NCI-H526 (cell line): ENCODE results near the gene KCTD17.

ENCODE experiments used
- DNase-seq, 2 experiments: peaks; one replicate each; lab custom pipeline; 2025; lab: John Stamatoyannopoulos, UW

The KCTD17 gene

DNA sequence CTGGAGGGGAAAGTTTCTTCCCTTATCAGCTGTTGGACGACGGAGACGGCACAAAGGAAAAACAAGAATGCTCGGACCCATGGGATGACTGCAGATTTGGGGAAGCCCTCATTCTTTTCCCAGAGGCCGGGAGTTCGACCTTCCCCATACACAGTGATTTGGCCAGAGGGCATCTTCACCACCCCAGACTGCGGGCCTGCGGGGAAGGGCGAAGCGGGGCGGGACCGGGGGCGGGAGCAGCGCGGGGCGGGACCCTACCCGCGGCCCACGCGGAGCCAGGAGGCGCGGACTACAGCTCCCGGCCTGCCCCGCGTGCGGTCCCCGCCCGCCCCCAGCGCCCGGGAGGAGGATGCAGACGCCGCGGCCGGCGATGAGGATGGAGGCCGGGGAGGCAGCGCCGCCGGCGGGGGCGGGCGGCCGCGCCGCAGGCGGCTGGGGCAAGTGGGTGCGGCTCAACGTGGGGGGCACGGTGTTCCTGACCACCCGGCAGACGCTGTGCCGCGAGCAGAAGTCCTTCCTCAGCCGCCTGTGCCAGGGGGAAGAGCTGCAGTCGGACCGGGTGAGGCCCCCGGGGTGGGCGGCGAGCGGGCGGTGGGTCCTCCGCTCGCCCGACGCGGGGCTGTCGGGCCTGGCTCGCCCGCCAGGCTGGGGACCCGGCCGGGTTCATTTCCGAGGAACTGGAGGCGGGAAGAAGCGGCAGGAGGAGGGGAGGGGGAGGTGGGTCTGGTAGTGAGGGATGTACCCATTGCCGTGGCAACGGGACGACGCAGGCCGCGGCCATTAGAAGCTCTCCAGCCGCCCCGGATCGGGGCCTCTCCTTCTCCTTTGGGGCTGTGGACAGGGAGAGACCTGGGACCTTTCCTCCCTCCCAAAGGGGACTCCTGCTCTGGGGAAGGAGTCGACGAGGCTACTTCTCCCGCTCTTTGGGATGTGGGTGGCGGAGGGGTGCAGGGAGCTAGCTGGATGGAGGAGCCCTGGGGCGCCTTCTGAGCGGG lies at the start of gene KCTD17:
TSS of gene KCTD17 (plus strand) at position 352 of the 995 bp plus-strand sequence. CDS start at position 371, 19 bp downstream.
- DNase-seq = peak in 1 of 2 experiments; percentile 69

- no peak for DNase-seq
These were observed 49.7 kb upstream of the KCTD17 start for GRCh38 chr22:37001826-37002225.

DNA sequence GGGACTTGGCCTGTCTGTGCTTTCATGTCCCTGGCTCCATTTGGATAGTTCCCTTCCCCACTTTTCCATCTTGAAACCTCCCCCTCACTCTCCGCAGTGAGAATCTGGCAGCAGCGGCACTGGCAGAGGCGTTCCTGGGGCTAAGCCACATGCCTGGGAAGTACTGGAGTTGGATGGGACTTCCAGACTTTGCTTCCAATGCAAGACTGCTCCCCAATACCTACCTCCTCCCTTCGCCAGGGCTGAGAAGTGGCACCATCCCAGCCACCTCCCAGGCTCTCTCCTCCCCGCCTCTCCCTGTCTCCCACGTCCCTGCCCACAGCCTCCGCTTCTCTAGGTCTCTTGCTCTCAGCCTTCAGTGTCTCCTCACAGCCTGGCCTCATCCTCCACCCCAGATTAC lies 48.9 kb upstream of the KCTD17 start:
- no peak for DNase-seq

DNA sequence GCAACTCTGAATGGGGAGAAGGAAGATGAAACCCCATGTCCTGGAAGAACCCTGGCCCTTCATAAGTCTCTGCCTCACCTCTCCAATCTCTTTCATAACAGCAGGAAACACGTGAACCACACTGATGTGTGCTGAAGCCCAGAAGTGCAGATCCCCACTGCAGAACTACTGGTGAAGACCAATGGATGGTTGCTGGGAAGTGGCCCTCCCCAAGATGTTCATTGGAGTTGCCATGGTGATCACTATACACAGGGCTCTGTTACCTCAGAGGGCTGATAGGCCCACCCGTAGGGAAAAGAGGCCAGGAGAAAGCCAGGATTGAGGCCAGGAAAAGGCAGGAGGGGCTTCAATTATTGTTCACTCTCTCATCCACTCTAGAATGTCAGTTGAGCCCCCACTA lies 43.9 kb upstream of the KCTD17 start:
- DNase-seq = no peak

DNA sequence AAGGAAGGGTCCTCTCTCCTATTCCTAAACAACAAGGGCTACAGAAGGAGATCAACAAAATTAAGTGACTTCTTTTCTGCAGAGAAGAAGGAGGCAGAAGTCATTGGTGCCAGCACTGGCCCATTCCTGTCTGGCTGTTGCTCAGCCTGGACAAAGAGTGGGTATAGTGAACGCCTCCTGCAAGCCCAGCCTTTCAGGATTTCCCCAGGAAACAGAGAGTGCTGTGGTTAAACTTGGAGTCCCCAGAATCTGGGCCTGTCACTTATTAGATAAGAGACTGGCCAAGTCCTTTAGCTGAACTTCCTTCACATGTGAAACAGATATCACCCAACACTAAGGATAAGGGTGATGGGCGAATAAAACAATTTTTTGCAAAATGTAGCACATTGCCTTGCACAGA lies 43.2 kb upstream of the KCTD17 start:
- no peak for DNase-seq

DNA sequence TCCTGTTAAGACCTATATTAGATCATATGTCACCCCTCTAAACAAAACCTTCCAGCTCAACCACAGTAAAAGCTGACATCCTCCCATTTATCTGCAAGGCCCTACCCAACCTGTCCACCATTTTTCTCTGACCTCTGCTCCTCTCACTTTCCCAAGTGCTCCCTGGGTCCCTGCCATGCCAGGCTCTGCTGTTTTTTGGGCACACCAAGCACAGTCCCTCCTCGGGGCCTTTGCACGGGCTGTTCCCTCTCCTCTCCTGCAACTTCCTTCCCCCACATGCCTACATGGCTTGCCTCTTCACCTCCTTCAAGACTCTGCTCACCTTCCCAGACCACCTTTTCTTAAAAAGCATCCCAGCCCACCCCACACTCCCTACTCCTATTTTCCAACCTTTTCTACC lies 42.1 kb upstream of the KCTD17 start:
- no peak for DNase-seq

DNA sequence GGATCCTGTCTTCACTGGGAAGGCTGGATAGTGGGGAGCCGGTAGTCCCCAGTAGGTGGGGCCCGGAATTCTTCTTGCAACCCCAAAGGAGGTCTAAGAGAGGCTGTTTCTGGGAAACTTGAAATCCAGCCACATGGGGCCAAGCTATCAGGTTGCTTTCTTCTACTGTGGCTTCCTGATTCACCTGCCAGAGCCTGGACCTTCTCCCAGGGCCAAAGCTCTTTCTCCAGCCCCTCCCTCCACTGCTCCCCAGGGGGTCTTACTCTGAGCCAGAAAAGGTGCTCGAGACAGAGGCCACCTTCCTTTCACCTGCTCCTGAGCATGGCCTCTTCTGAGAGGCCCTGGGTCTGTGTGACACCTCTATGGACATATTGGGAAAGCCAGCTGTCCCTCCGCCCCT lies 41.4 kb upstream of the KCTD17 start:
- DNase-seq = no peak

GRCh38 chr22:37010976-37011375 lies 40.6 kb upstream of the KCTD17 start:
- no peak for DNase-seq

DNA sequence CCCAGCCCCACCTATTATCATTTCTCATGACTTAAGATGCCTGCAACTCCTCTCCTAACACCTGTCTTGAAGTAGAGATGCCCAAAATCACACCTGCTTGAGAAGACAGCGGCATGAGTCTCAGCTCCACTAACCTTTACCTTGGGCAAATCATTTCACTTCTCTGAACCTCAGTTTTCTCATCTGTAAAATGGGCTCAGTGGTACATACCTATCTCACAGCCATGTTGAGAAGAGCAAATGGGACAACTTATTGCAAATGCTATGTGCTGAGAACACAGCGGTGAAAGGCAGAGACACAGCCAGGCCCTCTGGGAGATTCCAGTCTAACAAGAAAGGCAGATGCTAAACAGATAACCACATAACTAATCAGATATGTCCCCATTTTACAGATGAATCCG lies 40.1 kb upstream of the KCTD17 start:
- DNase-seq = no peak

- DNase-seq = no peak
These were observed 39.2 kb upstream of the KCTD17 start for GRCh38 chr22:37012262-37012904.

DNA sequence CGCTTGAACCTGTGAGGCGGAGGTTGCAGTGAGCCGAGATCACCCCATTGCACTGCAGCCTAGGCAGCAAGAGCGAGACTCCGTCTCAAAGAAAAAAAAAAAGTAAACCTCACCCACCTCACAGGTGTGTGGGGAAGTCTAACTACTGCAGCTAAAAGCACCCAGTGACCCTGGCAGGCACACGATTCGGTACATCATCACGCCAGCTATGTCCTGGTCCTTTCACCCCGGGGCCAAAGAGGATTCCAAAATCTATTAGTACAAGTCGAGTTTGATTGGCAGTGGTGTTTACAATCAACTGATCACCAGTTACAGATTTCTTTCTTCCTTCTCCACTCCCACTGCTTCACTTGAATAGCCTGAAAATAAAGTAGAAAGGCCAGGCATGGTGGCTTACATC lies 38.6 kb upstream of the KCTD17 start:
- DNase-seq = no peak

DNA sequence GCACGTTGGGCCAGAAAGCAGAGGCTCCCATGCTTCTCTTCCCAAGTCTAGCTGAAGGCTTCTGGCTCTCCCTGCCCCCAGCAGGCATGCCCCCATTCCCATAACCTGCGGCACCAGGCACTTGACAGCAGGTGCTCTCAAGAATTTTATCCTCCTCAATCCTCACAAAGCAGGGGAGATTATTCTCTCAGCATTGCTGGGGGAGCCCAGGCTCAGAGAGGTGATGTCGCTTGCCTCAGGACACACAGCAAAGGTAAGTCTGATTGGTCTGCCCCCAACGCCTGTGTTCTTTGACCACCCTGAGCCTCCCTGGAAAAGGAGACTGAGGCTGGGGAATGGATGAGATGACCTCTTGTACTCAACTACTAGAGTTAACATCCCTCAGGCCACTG lies 37.1 kb upstream of the KCTD17 start:
- no peak for DNase-seq

GRCh38 chr22:37014835-37015586 lies 36.5 kb upstream of the KCTD17 start:
- DNase-seq = no peak

DNA sequence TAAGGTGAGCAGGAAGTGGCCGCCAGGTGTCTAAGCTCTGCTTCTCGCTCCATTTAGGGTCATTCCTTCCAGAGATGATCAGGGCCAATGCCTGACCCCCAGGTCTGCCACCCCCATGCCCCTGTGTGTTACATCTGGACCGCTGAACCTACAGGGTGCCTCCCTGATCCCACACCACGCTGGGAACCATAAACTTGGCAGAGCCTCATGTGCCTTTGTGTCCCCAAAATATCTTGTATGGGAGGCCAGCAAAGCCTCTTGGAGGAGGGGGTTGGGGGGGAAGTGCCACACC lies 36.0 kb upstream of the KCTD17 start:
- DNase-seq = no peak

- DNase-seq = no peak
These were observed 35.2 kb upstream of the KCTD17 start for GRCh38 chr22:37016134-37016910.

DNA sequence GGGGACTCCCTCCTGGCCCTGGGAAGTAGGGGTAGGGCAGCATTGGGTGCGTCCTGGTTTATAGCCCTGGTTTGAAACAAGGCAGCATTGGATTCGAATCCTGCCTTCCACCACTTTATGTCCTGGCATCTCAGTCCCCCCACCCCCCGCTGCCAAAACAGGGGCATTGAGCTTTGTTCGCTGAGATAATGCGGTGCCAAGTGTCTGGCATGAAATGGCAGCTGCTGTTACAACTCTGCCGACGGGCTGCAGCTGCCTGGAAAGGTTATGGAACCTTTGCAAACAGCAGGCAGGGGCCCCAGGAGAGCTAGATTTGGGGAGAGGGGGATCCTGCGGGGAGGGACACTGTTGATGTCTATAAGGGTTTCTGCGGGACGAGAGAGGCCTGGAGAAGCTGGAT lies 34.2 kb upstream of the KCTD17 start:
- DNase-seq = no peak

DNA sequence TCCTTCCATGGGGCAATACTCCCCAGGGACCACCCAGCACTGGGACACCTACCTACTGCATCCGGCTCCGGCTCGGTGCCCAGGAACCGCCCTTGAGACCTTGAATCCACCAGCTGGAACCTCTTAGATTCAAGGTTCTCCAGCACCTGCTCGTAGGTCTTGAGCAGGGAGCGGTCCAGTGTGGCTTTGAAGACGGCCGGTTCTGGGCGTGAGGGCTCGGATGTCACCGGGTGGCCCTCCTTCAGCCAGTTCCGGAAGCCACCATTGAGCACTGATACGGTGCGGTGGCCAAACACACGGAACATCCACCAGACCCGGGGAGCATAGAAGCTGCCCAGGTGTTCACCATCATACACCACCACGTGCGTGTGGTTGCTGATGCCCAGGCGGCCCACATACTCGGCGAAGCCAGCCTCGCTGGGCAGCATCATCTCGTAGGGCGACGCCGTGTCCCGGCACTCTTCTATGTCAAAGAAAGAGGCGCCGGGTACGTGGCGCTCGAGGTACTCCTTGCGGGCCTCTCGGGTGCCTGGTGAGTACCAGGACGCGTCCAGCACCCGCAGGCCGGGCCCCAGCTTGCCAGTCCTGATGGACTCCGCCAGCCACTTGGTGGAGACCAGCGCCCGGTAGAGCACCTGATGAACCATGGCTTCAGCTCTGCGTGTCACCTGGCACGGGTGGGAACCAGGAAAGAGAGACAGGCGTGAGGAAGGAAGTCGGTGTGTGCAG lies 33.3 kb upstream of the KCTD17 start:
- no peak for DNase-seq

- DNase-seq = peak in 1 of 2 experiments; percentile 54
These were observed 32.7 kb upstream of the KCTD17 start for GRCh38 chr22:37018815-37019308.

GRCh38 chr22:37019309-37020191 lies 32.0 kb upstream of the KCTD17 start, which contains the start of the genes MPST and TST:
TSS of gene MPST (plus strand) at chr22:37019742. CDS start at chr22:37019837, 95 bp downstream.
TSS of gene TST (minus strand) at chr22:37019447. CDS start at chr22:37018732, 715 bp downstream.
- DNase-seq = peak in 1 of 2 experiments; percentile 76

DNA sequence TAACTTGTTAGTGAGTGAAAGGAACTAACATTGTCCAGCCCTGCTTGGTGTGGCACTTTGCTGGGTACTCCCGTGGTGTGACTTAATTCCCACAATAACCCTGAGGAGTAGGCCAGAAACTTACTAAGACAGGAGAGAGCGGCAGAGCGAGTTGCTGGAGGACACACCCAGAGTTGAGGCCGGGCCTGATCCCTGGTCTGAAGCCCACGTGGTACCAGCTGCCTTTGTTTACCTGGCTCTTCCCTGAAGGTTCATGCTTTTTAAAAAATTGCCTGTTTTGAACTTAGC lies 31.4 kb upstream of the KCTD17 start:
- DNase-seq = peak in 1 of 2 experiments; percentile 38
